A673 (cell line): ENCODE data around the gene SLC12A7. TPM values are rescaled to one million over a fixed set of nuclear protein-coding genes. Genes with fewer than 3 reads are reported as not detected.

ENCODE experiments used
- BruUV-seq: library from RNA; stranded (reverse); fragments of 400-500 nt; replicated peaks from 2 replicates; lab custom pipeline; 2021; lab: Mats Ljungman, UMichigan
- CTCF ChIA-PET: fragments of 300-600 bp; sonication (Branson Sonifier 250); formaldehyde crosslinking; loops from one replicate; lab custom pipeline; 2022; ENCODE audit warnings: antibody characterized with exemption; lab: Charles Lee
- POLR2A ChIA-PET: fragments of 300-600 bp; sonication (Branson Sonifier 250); formaldehyde crosslinking; loops from one replicate; lab custom pipeline; 2022; ENCODE audit warnings: antibody characterized with exemption; ENCODE audit not compliant: low non-redundant PET; lab: Charles Lee
- DNase-seq: peaks from one replicate; pipeline ENCODE4 v3.0.0-alpha.2; 2015; ENCODE audit warnings: low spot score
- H3K27ac ChIP-seq: fragments of 200-600 bp; sonication (generic); 2 replicates; pipeline ENCODE4 v1.5.1; 2016; ENCODE audit warnings: mixed run types, low read depth, mild to moderate bottlenecking, mixed read lengths, antibody characterized with exemption, low read length; ENCODE audit not compliant: poor library complexity, severe bottlenecking
- H3K27me3 ChIP-seq: fragments of 200-600 bp; sonication (generic); replicated peaks from 2 replicates; pipeline ENCODE4 v1.6.1; 2017; ENCODE audit warnings: mixed run types, low read depth, mild to moderate bottlenecking, mixed read lengths, antibody characterized with exemption, low read length; ENCODE audit not compliant: insufficient read depth, poor library complexity
- H3K36me3 ChIP-seq: fragments of 200-600 bp; sonication (generic); 2 replicates; pipeline ENCODE4 v1.6.1; 2016; ENCODE audit warnings: mixed run types, mild to moderate bottlenecking, mixed read lengths, antibody characterized with exemption, low read length; ENCODE audit not compliant: insufficient read depth, poor library complexity, severe bottlenecking
- H3K4me1 ChIP-seq: fragments of 200-600 bp; sonication (generic); 2 replicates; pipeline ENCODE4 v1.6.1; 2017; ENCODE audit warnings: mixed run types, mild to moderate bottlenecking, mixed read lengths, antibody characterized with exemption, low read length; ENCODE audit not compliant: insufficient read depth, poor library complexity, severe bottlenecking
- H3K4me3 ChIP-seq: fragments of 200-600 bp; sonication (generic); 2 replicates; pipeline ENCODE4 v1.5.1; 2016; ENCODE audit warnings: low read depth, mixed run types, mild to moderate bottlenecking, mixed read lengths, low read length; ENCODE audit not compliant: poor library complexity, severe bottlenecking
- H3K9me3 ChIP-seq: fragments of 200-600 bp; sonication (generic); 2 replicates; pipeline ENCODE4 v1.6.1; 2016; ENCODE audit warnings: mixed run types, low read depth, mild to moderate bottlenecking, mixed read lengths, antibody characterized with exemption, low read length; ENCODE audit not compliant: poor library complexity, severe bottlenecking
- EZH2 ChIP-seq: fragments of 200-600 bp; sonication (generic); IDR thresholded peaks from 2 replicates; pipeline ENCODE4 v1.6.1; 2017; ENCODE audit warnings: borderline replicate concordance, low read depth, mild to moderate bottlenecking, mixed read lengths, antibody characterized with exemption, low read length; ENCODE audit not compliant: poor library complexity, severe bottlenecking
- intact Hi-C: fragments of 100-400 bp; cut with micrococcal nuclease; formaldehyde crosslinking; loops from one replicate; pipeline ENCODE4 v1.10.0; 2022; ENCODE audit not compliant: unreplicated experiment
- total RNA-seq: library from RNA; stranded (reverse); gene quantifications from 2 replicates; pipeline ENCODE4 v1.2.3, GENCODE V29; 2021
- TF ChIP-seq, protein P1 (sequence below): fragments of 300-800, 200-600 bp; sonication (generic); conservative IDR thresholded peaks from 2 replicates; pipeline ENCODE4 v1.5.1; 2017; ENCODE audit warnings: low read depth, mild to moderate bottlenecking, antibody characterized with exemption, low read length, moderate library complexity, mixed read lengths

The SLC12A7 gene
- total RNA-seq, 1 experiment from 2014 or later: 45.2 TPM

GRCh38 chr5:1042626-1043025 is 69.2 kb downstream of the SLC12A7 start:
- peaks cover 16% of the 10 kb centered on the region for H3K4me1 ChIP-seq
- no TSS peak for BruUV-seq
- H3K4me3 ChIP-seq: no peak overlapping the region
- no peak overlapping the region for H3K27ac ChIP-seq
- H3K9me3 ChIP-seq: peaks cover 6% of the 10 kb centered on the region
- ChIA-PET POLR2A (no interaction called here), CTCF (no interaction called here)
- TF ChIP-seq, protein P1, sequence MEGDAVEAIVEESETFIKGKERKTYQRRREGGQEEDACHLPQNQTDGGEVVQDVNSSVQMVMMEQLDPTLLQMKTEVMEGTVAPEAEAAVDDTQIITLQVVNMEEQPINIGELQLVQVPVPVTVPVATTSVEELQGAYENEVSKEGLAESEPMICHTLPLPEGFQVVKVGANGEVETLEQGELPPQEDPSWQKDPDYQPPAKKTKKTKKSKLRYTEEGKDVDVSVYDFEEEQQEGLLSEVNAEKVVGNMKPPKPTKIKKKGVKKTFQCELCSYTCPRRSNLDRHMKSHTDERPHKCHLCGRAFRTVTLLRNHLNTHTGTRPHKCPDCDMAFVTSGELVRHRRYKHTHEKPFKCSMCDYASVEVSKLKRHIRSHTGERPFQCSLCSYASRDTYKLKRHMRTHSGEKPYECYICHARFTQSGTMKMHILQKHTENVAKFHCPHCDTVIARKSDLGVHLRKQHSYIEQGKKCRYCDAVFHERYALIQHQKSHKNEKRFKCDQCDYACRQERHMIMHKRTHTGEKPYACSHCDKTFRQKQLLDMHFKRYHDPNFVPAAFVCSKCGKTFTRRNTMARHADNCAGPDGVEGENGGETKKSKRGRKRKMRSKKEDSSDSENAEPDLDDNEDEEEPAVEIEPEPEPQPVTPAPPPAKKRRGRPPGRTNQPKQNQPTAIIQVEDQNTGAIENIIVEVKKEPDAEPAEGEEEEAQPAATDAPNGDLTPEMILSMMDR: no peak
- TF ChIP-seq EZH2: no peak
- intact Hi-C loops: no loop called here
- H3K27me3 ChIP-seq: no peaks in the 10 kb centered on the region
- no peaks in the 10 kb centered on the region for H3K36me3 ChIP-seq
- DNase-seq: no peak

DNA sequence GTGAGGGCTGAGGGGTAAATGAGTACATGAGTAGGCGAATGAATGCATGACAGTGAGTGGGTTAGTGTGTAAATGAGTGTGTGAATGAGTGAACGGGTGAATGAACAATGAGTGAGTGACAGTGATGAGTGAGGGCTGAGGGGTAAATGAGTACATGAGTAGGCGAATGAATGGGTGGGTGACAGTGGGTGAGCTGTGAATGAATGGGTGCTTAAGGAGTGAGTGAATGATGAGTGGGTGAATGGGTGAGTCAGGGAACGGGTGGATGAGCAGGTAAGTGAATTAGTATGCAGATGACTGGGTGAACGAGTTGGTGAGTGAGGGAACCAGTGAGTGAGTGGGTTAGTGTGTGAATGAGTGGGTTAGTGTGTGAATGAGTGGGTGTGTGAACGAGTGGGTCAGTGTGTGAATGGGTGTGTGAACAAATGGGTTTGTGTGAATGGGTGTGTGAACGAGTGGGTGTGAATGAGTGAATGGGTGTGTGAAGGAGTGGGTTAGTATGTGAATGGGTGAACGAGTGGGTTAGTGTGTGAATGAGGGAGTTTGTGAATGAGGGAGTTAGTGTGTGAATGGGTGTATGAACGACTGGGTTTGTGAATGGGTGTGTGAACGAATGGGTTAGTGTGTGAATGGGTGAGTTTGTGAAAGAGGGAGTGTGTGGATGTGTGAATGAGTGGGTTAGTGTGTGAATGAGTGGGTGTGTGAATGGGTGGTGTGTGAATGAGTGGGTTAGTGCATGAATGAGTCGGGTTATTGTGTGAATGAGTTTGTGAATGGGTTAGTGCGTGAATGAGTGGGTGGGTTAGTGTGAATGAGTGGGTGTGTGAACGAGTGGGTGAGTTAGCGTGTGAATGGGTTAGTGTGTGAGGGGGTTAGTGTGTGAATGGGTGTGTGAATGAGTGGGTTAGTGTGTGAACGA is 70.4 kb downstream of the SLC12A7 start:
- no peak overlapping the region for H3K4me3 ChIP-seq
- peaks cover 3% of the 10 kb centered on the region for H3K36me3 ChIP-seq
- BruUV-seq: no TSS peak
- H3K27ac ChIP-seq: no peak overlapping the region
- H3K27me3 ChIP-seq: no peaks in the 10 kb centered on the region
- intact Hi-C loops: no loop called here
- peaks cover 22% of the 10 kb centered on the region for H3K4me1 ChIP-seq
- POLR2A ChIA-PET: no interaction called here
- DNase-seq: no peak
- CTCF ChIA-PET: no interaction called here
- H3K9me3 ChIP-seq: peaks cover 6% of the 10 kb centered on the region
- TF ChIP-seq, protein P1: no peak
- TF ChIP-seq EZH2: no peak

DNA sequence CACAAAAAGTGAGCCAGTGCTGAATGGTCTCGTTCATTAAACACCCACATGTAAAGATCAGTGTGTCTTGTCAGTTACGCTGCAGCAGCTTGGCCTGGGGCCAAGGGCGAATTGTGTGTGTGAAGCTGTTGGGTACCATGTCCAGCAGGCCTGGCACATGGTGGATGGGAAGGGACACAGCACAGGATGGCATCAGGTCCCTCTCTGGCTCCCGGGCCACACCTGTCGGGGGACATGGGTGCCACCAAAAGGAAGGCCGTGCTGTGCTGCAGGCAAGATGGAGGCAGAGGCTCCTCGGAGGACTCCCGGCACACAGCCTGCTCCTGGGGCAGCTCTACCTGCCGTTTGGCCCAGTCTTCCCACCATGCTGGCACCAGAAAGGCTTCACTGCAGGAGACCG is 71.3 kb downstream of the SLC12A7 start:
- Histone ChIP-seq H3K27ac (no peak overlapping the region), H3K9me3 (peaks cover 6% of the 10 kb centered on the region), H3K4me1 (peaks cover 22% of the 10 kb centered on the region), H3K36me3 (peaks cover 3% of the 10 kb centered on the region), H3K4me3 (no peak overlapping the region), H3K27me3 (no peaks in the 10 kb centered on the region)
- ChIA-PET POLR2A (no interaction called here), CTCF (no interaction called here)
- DNase-seq: no peak
- no TSS peak for BruUV-seq
- intact Hi-C loops: no loop called here
- TF ChIP-seq EZH2: no peak
